Fibroblast of pulmonary artery (primary cell): ENCODE results near the gene PKP4.

Experiments
- DNase-seq: peaks from one replicate; pipeline ENCODE4 v3.0.0-alpha.2; 2010; ENCODE audit warnings: low read depth
- H3K4me3 ChIP-seq: replicated peaks from 2 replicates; pipeline ENCODE4 v1.5.1; 2011; ENCODE audit warnings: low read depth, mild to moderate bottlenecking, control low read depth, low read length, moderate library complexity
- TF ChIP-seq, protein P1 (sequence below): IDR thresholded peaks from 2 replicates; pipeline ENCODE4 v1.5.1; 2011; ENCODE audit warnings: mild to moderate bottlenecking, control low read depth, low read length, inconsistent platforms; ENCODE audit errors: missing control alignments

PKP4 gene

DNA sequence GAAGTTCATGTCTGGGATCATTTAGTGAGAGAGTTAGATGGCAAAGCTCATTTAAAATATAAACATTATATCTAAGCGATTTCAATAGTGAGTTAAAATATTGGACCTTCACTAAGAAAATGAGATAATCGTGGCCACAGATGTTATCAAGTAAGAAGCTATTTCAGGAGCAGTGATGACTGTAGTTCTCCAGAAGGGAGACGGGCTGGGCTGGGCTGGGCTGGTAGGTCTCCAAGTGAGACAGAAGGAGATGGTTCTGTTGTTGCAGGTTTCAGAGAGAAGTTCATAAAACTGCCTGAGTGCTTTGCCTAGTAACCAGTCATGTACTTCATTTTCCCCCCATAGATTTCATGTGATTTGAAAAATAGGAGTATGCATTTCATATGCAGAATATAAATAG lies 208.2 kb downstream of the PKP4 start:
- TF ChIP-seq, protein P1, sequence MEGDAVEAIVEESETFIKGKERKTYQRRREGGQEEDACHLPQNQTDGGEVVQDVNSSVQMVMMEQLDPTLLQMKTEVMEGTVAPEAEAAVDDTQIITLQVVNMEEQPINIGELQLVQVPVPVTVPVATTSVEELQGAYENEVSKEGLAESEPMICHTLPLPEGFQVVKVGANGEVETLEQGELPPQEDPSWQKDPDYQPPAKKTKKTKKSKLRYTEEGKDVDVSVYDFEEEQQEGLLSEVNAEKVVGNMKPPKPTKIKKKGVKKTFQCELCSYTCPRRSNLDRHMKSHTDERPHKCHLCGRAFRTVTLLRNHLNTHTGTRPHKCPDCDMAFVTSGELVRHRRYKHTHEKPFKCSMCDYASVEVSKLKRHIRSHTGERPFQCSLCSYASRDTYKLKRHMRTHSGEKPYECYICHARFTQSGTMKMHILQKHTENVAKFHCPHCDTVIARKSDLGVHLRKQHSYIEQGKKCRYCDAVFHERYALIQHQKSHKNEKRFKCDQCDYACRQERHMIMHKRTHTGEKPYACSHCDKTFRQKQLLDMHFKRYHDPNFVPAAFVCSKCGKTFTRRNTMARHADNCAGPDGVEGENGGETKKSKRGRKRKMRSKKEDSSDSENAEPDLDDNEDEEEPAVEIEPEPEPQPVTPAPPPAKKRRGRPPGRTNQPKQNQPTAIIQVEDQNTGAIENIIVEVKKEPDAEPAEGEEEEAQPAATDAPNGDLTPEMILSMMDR: no peak
- DNase-seq: no peak
- no peak overlapping the region for H3K4me3 ChIP-seq

DNA sequence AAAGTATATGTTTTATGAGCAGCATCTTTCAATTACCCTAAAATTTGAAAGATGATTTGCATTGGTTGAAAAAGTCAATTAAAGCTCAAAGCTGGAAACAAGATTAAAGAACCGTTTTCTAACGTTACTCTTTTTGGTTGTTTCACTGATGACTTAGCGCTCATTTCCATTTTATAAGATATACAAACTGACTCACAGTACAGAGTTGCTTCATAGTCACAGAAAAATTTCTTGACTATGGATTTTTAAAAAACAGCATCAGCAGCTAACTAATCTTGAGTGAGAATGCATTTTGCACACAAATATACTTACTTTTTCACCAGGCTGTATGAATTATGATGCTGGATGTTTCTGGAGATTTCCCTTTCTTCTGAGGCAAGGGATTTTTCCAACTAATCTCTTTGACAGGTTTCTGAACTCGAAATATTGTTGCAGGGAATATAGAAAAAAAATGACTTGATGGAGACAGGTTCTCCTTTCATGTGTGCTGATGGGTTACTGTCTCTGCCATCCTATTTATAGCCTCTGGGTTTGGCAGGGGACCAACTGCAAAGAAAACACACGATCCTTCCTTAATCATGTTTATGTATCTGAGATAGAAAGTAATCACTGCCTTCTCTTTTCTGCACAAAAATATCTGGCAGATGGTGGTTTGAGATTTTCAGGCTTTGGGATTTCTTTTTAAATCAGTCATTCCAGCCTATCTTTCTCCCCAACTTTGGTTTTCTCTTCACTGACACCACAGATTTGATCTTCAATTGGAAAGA lies 209.0 kb downstream of the PKP4 start:
- DNase-seq: peak; percentile 13
- no peak overlapping the region for H3K4me3 ChIP-seq
- TF ChIP-seq, protein P1: no peak

DNA sequence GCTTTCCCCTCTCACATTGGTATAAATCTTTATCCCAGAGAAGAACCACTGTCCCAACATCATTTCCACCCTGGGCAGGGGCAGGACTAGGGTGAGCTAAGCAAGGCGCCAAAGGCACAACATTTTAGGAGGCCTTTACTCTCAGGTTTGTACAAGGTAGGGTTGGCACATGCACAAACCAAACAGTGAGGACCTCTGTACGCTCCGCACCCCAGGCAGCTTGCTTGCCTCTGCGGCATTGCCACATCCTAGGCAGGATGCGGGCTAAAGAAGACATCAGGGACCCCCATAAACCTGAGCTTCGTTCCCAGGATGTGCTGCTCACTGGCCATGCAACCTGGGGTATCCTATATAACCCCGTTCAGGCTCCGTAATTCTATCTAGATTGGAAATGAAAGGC lies 210.2 kb downstream of the PKP4 start:
- no peak overlapping the region for H3K4me3 ChIP-seq
- no peak for DNase-seq
- TF ChIP-seq, protein P1: no peak

DNA sequence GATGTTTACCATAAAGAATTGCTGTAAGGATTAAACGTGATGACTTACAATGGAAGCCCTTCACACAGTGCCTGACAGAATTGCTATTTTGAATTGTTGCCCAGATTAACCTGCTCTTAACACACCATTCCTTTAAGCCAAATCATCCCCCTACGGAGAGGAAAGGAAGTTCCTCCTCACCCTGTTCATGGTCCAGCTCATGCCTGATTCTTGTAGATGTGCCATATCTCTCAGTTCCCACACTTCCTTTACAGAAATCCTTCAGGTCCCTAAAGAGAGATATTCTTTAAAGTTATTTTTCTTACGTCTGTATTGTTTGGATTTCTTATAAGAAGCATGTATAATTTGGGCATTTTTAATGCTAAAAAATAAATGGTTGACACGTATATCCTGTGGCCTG lies 210.8 kb downstream of the PKP4 start:
- peak; percentile 82 for DNase-seq
- TF ChIP-seq, protein P1: no peak
- H3K4me3 ChIP-seq: no peak overlapping the region

DNA sequence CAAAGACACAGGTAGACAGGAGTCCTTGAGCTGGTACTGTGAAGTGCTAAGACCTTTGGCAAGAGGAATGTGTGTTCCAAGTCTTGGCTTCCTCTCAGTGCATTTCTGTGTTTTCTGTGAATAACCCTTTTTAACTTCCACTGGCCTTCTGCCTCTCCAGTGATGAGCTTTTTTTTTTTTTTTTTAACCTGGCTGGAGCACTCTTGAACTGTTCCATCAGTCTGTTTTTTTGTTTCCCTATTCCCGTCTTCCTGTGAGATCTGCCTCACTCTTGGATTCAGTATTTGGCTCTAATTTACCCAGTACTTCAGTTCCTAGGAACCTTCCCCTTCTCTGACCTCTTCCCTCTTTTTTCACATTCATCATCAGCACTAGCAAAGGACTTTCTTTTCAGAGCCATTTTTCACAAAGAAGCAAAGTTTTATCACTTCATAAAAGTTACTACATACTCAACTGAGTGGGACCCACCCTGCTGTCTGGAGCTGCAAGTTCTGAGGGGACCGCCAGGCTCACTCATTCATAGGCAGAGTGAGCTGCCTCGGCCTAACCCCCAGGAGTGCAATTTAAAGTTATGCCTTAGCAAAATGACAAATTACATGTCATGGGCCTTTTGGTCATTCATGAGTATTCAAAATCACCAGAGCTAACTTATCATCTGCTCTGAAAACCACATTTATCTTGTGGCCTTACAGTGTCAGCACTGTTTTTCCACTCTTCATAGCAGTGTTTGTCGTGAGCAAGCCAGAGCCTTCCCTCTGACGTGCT lies 211.4 kb downstream of the PKP4 start:
- peak; percentile 30 for DNase-seq
- TF ChIP-seq, protein P1: no peak
- H3K4me3 ChIP-seq: no peak overlapping the region

DNA sequence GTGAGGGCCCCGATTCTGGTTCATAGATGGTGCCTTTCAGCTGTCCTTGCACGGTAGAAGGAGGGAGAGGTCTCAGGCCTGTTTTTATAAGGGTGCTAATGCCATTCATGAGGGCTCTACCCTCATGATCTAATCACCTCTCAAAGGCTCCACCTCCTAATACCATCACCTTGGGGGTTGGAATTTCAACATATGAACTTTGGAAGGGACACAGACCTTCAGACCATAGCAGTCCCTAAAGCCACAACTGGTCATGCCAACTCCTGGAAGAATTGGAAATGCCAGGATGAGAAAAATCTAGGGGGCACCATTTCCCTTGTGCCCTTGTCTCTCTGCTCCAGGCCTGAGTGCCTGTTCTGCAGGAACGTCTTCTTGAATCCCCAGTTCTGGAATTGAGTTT lies 213.5 kb downstream of the PKP4 start:
- no peak overlapping the region for H3K4me3 ChIP-seq
- DNase-seq: no peak
- TF ChIP-seq, protein P1: no peak
